ENCODE measurements around the gene RIPPLY1. TPM values are rescaled to one million over a fixed set of nuclear protein-coding genes. Genes with fewer than 3 reads are reported as not detected.

RIPPLY1 gene
- total RNA-seq, 3 donors from 2014 or later = not detected

- TF ChIP-seq CTCF (IDR thresholded peaks at IDR 0.05) = no peak
- DNase-seq = no peak
- ATAC-seq = no peak
- intact Hi-C loops (cut with DNase I, micrococcal nuclease) = no loop called here
- Histone ChIP-seq H3K4me3 (no peak overlapping the region), H3K9me3 (no peaks in the 10 kb centered on the region), H3K36me3 (ENCODE audit: low read depth) (no peaks in the 10 kb centered on the region), H3K4me1 (ENCODE audit: low read depth) (no peaks in the 10 kb centered on the region)
Measured at GRCh38 chrX:106902684-106903083, 457 bp downstream of the RIPPLY1 start.

- Histone ChIP-seq H3K9me3 (no peaks in the 10 kb centered on the region), H3K4me3 (no peak overlapping the region), H3K4me1 (ENCODE audit: low read depth) (no peaks in the 10 kb centered on the region), H3K36me3 (ENCODE audit: low read depth) (no peaks in the 10 kb centered on the region)
- intact Hi-C loops (cut with DNase I, micrococcal nuclease) = no loop called here
- TF ChIP-seq CTCF (IDR thresholded peaks at IDR 0.05) = no peak
- DNase-seq = no peak
- no peak for ATAC-seq
Measured at GRCh38 chrX:106901781-106902219, 1.3 kb downstream of the RIPPLY1 start.

- no peaks in the 10 kb centered on the region for H3K36me3 ChIP-seq (ENCODE audit: low read depth)
- no peak for TF ChIP-seq CTCF (IDR thresholded peaks at IDR 0.05)
- intact Hi-C loops (cut with DNase I, micrococcal nuclease) = no loop called here
- no peak overlapping the region for H3K4me3 ChIP-seq
- ATAC-seq (no peak), DNase-seq (no peak)
- H3K9me3 ChIP-seq = no peaks in the 10 kb centered on the region
- no peaks in the 10 kb centered on the region for H3K4me1 ChIP-seq (ENCODE audit: low read depth)
Measured at GRCh38 chrX:106901341-106901740, 1.8 kb downstream of the RIPPLY1 start.

GRCh38 chrX:106899841-106900240, 3.3 kb downstream of the RIPPLY1 start:
- intact Hi-C loops (cut with DNase I, micrococcal nuclease) = loop anchor here in 1 of 2 donors (5.0 kb wide), 1 partner anchor 52 kb away; no protein-coding TSS in a partner anchor
- H3K9me3 ChIP-seq = no peaks in the 10 kb centered on the region
- TF ChIP-seq CTCF (IDR thresholded peaks at IDR 0.05) = no peak
- DNase-seq (no peak), ATAC-seq (no peak)
- no peaks in the 10 kb centered on the region for H3K4me1 ChIP-seq (ENCODE audit: low read depth)
- H3K4me3 ChIP-seq = no peak overlapping the region
- H3K36me3 ChIP-seq (ENCODE audit: low read depth) = no peaks in the 10 kb centered on the region

GRCh38 chrX:106899276-106899675, 3.9 kb downstream of the RIPPLY1 start:
- Histone ChIP-seq H3K4me1 (ENCODE audit: low read depth) (no peaks in the 10 kb centered on the region), H3K9me3 (no peaks in the 10 kb centered on the region), H3K4me3 (no peak overlapping the region), H3K36me3 (ENCODE audit: low read depth) (no peaks in the 10 kb centered on the region)
- no peak for TF ChIP-seq CTCF (IDR thresholded peaks at IDR 0.05)
- no peak for DNase-seq
- intact Hi-C loops (cut with DNase I, micrococcal nuclease) = loop anchor here in 1 of 2 donors (5.0 kb wide), 1 partner anchor 53 kb away; no protein-coding TSS in a partner anchor
- ATAC-seq = no peak

GRCh38 chrX:106898462-106898861, 4.7 kb downstream of the RIPPLY1 start:
- intact Hi-C loops (cut with DNase I, micrococcal nuclease) = loop anchor here in 1 of 2 donors (5.0 kb wide), 1 partner anchor 54 kb away; no protein-coding TSS in a partner anchor
- ATAC-seq (peak; percentile 75), DNase-seq (peak in 1 of 3 donors; percentile 16)
- Histone ChIP-seq H3K4me1 (ENCODE audit: low read depth) (no peaks in the 10 kb centered on the region), H3K4me3 (no peak overlapping the region), H3K9me3 (no peaks in the 10 kb centered on the region), H3K36me3 (ENCODE audit: low read depth) (no peaks in the 10 kb centered on the region)
- TF ChIP-seq CTCF (IDR thresholded peaks at IDR 0.05) = no peak

Data from mucosa of descending colon (tissue), 3 donors.